Retina (tissue), 1 donor: ENCODE results near the gene ALDH4A1.
"Not testable (repeated sequence)": the region's sequence is repeated elsewhere in the genome, so short reads cannot be mapped to it uniquely, and the experiment has no call there.

Experiments used
- DNase-seq: peaks from one replicate; pipeline ENCODE4 v3.0.0-alpha.2; 2016

The ALDH4A1 gene

GRCh38 chr1:18899363-18900049 lies 2.8 kb downstream of the ALDH4A1 start:
- no peak for DNase-seq

- no peak for DNase-seq
Observed at GRCh38 chr1:18898567-18898966, 3.8 kb downstream of the ALDH4A1 start.

GRCh38 chr1:18895317-18895716 lies 7.0 kb downstream of the ALDH4A1 start:
- no peak for DNase-seq

- no peak for DNase-seq
Observed at GRCh38 chr1:18893120-18893519, 9.2 kb downstream of the ALDH4A1 start.

GRCh38 chr1:18891858-18892257 lies 10.5 kb downstream of the ALDH4A1 start:
- DNase-seq, result not testable (repeated sequence)

GRCh38 chr1:18891426-18891780 lies 11.0 kb downstream of the ALDH4A1 start:
- no peak for DNase-seq

GRCh38 chr1:18890706-18891425 lies 11.5 kb downstream of the ALDH4A1 start:
- DNase-seq, result no peak

GRCh38 chr1:18886003-18886335 lies 16.4 kb downstream of the ALDH4A1 start:
- no peak for DNase-seq

GRCh38 chr1:18885311-18886002 lies 16.9 kb downstream of the ALDH4A1 start:
- no peak for DNase-seq

GRCh38 chr1:18884727-18885126 lies 17.6 kb downstream of the ALDH4A1 start:
- no peak for DNase-seq

- DNase-seq, result no peak
Observed at GRCh38 chr1:18884419-18884717, 18.0 kb downstream of the ALDH4A1 start.

- DNase-seq, result peak; percentile 77
Observed at GRCh38 chr1:18883636-18884418, 18.5 kb downstream of the ALDH4A1 start.

GRCh38 chr1:18883079-18883478 lies 19.3 kb downstream of the ALDH4A1 start:
- DNase-seq, result no peak

- no peak for DNase-seq
Observed at GRCh38 chr1:18882486-18882885, 19.9 kb downstream of the ALDH4A1 start.

GRCh38 chr1:18881642-18882431 lies 20.5 kb downstream of the ALDH4A1 start:
- no peak for DNase-seq

- DNase-seq, result no peak
Observed at GRCh38 chr1:18881164-18881563, 21.2 kb downstream of the ALDH4A1 start.

GRCh38 chr1:18880585-18880984 lies 21.8 kb downstream of the ALDH4A1 start:
- no peak for DNase-seq

GRCh38 chr1:18879791-18880309 lies 22.5 kb downstream of the ALDH4A1 start:
- DNase-seq, result no peak

- no peak for DNase-seq
Observed at GRCh38 chr1:18879215-18879790, 23.1 kb downstream of the ALDH4A1 start.

GRCh38 chr1:18878538-18879214 lies 23.7 kb downstream of the ALDH4A1 start:
- no peak for DNase-seq

- no peak for DNase-seq
Observed at GRCh38 chr1:18877282-18877681, 25.1 kb downstream of the ALDH4A1 start.
